GM23338 (cell line): Measurements from ENCODE around the gene PRUNE2. TPM values are rescaled to one million over a fixed set of nuclear protein-coding genes. Genes with fewer than 3 reads are reported as not detected.

Source experiments
- ATAC-seq: fragments of 200-7000 bp; cut with Tn5 transposase; 3 replicates; pipeline ENCODE4 v1.9.1; 2020
- DNase-seq: peaks from one replicate; pipeline ENCODE4 v3.0.0-alpha.2; 2015; ENCODE audit warnings: low spot score
- H2AFZ ChIP-seq: fragments of 200-600 bp; sonication (generic); 2 replicates; pipeline ENCODE4 v1.8.0; 2016; ENCODE audit warnings: antibody characterized with exemption, mild to moderate bottlenecking, moderate library complexity
- H3F3A ChIP-seq: fragments of 200-600 bp; sonication (generic); replicated peaks from 2 replicates; pipeline ENCODE4 v1.8.0; 2017; ENCODE audit warnings: antibody characterized with exemption, mixed run types, low read depth
- H3K27ac ChIP-seq: fragments of 200-600 bp; sonication (generic); 2 replicates; pipeline ENCODE4 v1.6.1; 2016; ENCODE audit warnings: low read depth
- H3K27me3 ChIP-seq: fragments of 200-600 bp; sonication (generic); 2 replicates; pipeline ENCODE4 v1.8.0; 2016; ENCODE audit warnings: mild to moderate bottlenecking, mixed run types, moderate library complexity; ENCODE audit not compliant: insufficient read depth
- H3K36me3 ChIP-seq: fragments of 200-600 bp; sonication (generic); 2 replicates; pipeline ENCODE4 v1.8.0; 2016; ENCODE audit warnings: mild to moderate bottlenecking; ENCODE audit not compliant: insufficient read depth
- H3K4me1 ChIP-seq: fragments of 200-600 bp; sonication (generic); 2 replicates; pipeline ENCODE4 v1.8.0; 2016; ENCODE audit warnings: mild to moderate bottlenecking, moderate library complexity; ENCODE audit not compliant: insufficient read depth
- H3K4me2 ChIP-seq: fragments of 200-600 bp; sonication (generic); 2 replicates; pipeline ENCODE4 v1.7.1; 2017; ENCODE audit warnings: mixed run types
- H3K4me3 ChIP-seq: fragments of 200-600 bp; sonication (generic); 2 replicates; pipeline ENCODE4 v1.6.1; 2016; ENCODE audit warnings: mixed run types
- H3K79me2 ChIP-seq: fragments of 200-600 bp; sonication (generic); replicated peaks from 2 replicates; pipeline ENCODE4 v1.8.0; 2017; ENCODE audit warnings: mild to moderate bottlenecking; ENCODE audit not compliant: insufficient read depth
- H3K9me2 ChIP-seq: fragments of 200-600 bp; sonication (generic); 2 replicates; pipeline ENCODE4 v1.8.0; 2017; ENCODE audit not compliant: insufficient read depth
- H4K20me1 ChIP-seq: fragments of 200-600 bp; sonication (generic); replicated peaks from 2 replicates; pipeline ENCODE4 v1.8.0; 2017; ENCODE audit warnings: mild to moderate bottlenecking; ENCODE audit not compliant: insufficient read depth
- H3K27ac Mint-ChIP-seq: 2 replicates; pipeline ENCODE4 v1.8.0; 2020; ENCODE audit warnings: inconsistent platforms, mild to moderate bottlenecking, moderate library complexity, mixed read lengths
- H3K27me3 Mint-ChIP-seq: 3 replicates; pipeline ENCODE4 v1.8.0; 2022; ENCODE audit warnings: low read depth, mild to moderate bottlenecking, moderate library complexity, mixed read lengths, inconsistent platforms; ENCODE audit not compliant: insufficient read depth, poor library complexity
- H3K36me3 Mint-ChIP-seq: 3 replicates; pipeline ENCODE4 v1.8.0; 2021; ENCODE audit warnings: low read depth, mild to moderate bottlenecking, inconsistent platforms, moderate library complexity, mixed read lengths
- H3K4me1 Mint-ChIP-seq: 3 replicates; pipeline ENCODE4 v1.8.0; 2020; ENCODE audit warnings: mild to moderate bottlenecking, inconsistent platforms, mixed read lengths
- H3K4me3 Mint-ChIP-seq: 3 replicates; pipeline ENCODE4 v1.8.0; 2021; ENCODE audit warnings: moderate library complexity, mild to moderate bottlenecking, inconsistent platforms, mixed read lengths
- H3K9me3 Mint-ChIP-seq: 3 replicates; pipeline ENCODE4 v1.8.0; 2020; ENCODE audit warnings: moderate library complexity, mild to moderate bottlenecking, inconsistent platforms, mixed read lengths
- ETS1 ChIP-seq: IDR thresholded peaks from 2 replicates; pipeline ENCODE4 v1.6.1; 2016; ENCODE audit warnings: antibody characterized with exemption
- EZH2phosphoT487 ChIP-seq: fragments of 200-600 bp; sonication (generic); IDR thresholded peaks from one replicate; pipeline ENCODE4 v1.8.1; 2018; ENCODE audit warnings: antibody characterized with exemption; ENCODE audit not compliant: unreplicated experiment
- JUNB ChIP-seq: IDR thresholded peaks from one replicate; pipeline ENCODE4 v1.6.1; 2016; ENCODE audit warnings: antibody characterized with exemption; ENCODE audit not compliant: unreplicated experiment
- NANOG ChIP-seq: IDR thresholded peaks from 2 replicates; pipeline ENCODE4 v1.6.1; 2016; ENCODE audit warnings: antibody characterized with exemption, borderline replicate concordance
- POLR2AphosphoS5 ChIP-seq: IDR thresholded peaks from 2 replicates; pipeline ENCODE4 v1.6.1; 2016; ENCODE audit warnings: antibody characterized with exemption, low read depth
- STAT1 ChIP-seq: IDR thresholded peaks from one replicate; pipeline ENCODE4 v1.6.1; 2016; ENCODE audit warnings: antibody characterized with exemption; ENCODE audit not compliant: unreplicated experiment
- ZNF331 ChIP-seq: fragments of 250-450 bp; sonication (Bioruptor Pico); IDR thresholded peaks from 2 replicates; pipeline ENCODE4 v1.5.0; 2020; ENCODE audit warnings: low read depth, mild to moderate bottlenecking, moderate library complexity
- ZNF462 ChIP-seq: fragments of 250-450 bp; sonication (Bioruptor Pico); IDR thresholded peaks from 2 replicates; pipeline ENCODE4 v1.5.0; 2020; ENCODE audit warnings: mild to moderate bottlenecking, moderate library complexity
- polyA plus RNA-seq: library from polyadenylated mRNA; unstranded; fragments of >200 nt; fragmentation: Nextera tagmentation; extraction: Ambion mirVana; gene quantifications from 2 replicates; pipeline ENCODE4 v1.2.1, GENCODE V29; 2016
- total RNA-seq: library from RNA; depleted of rRNA; stranded (reverse); fragments of >200 nt; shearing (Covaris generic); gene quantifications from 2 replicates; pipeline ENCODE4 v1.2.3, GENCODE V29; 2014

PRUNE2 gene
- total and polyA plus RNA-seq, 2 experiments from 2014 or later = 10.6 to 26.5 TPM

- TF ChIP-seq EZH2phosphoT487 = no peak
- no peak for TF ChIP-seq ETS1
- TF ChIP-seq POLR2AphosphoS5 = no peak
- TF ChIP-seq ZNF462 (CRISPR knock-in tag) = no peak
- TF ChIP-seq JUNB = no peak
- TF ChIP-seq NANOG = no peak
- TF ChIP-seq STAT1 = no peak
Measured at GRCh38 chr9:76932757-76933156, 26.8 kb upstream of the PRUNE2 start (continued).

GRCh38 chr9:76932265-76932664 lies 26.4 kb upstream of the PRUNE2 start:
- H3K4me3 ChIP-seq = no peak overlapping the region
- no peaks in the 10 kb centered on the region for H3K79me2 ChIP-seq
- no peak overlapping the region for H2AFZ ChIP-seq
- no peaks in the 10 kb centered on the region; the same call in 2 of the 3 replicates for H3K9me3 Mint-ChIP-seq
- H3K4me3 Mint-ChIP-seq = no peak overlapping the region
- no peak overlapping the region for H3K27ac Mint-ChIP-seq
- no peaks in the 10 kb centered on the region for H3K4me1 ChIP-seq
- H4K20me1 ChIP-seq = no peaks in the 10 kb centered on the region
- no peaks in the 10 kb centered on the region for H3K36me3 ChIP-seq
- TF ChIP-seq JUNB (no peak), ZNF462 (CRISPR knock-in tag) (no peak), ZNF331 (CRISPR knock-in tag) (no peak)
- DNase-seq (no peak), ATAC-seq (no peak)
- peaks cover 20% of the 10 kb centered on the region; the same call in 1 of the 2 replicates for H3K9me2 ChIP-seq
- H3K27ac ChIP-seq = no peak overlapping the region
- H3K4me2 ChIP-seq = no peak overlapping the region
- no peaks in the 10 kb centered on the region for H3K27me3 ChIP-seq
- H3K27me3 Mint-ChIP-seq = peaks cover 2% of the 10 kb centered on the region
- H3K4me1 Mint-ChIP-seq = no peaks in the 10 kb centered on the region
- no peaks in the 10 kb centered on the region for H3F3A ChIP-seq
- H3K36me3 Mint-ChIP-seq = no peaks in the 10 kb centered on the region
